Activated CD8-positive, alpha-beta memory T cell treated with anti-CD3 and anti-CD28 coated beads for 4 hours (primary cell): ENCODE data around the gene TMEM135.
"Not testable (repeated sequence)": the region's sequence is repeated elsewhere in the genome, so short reads cannot be mapped to it uniquely, and the experiment has no call there.

Source experiments
- DNase-seq, 2 donors: peaks; one replicate each; pipeline ENCODE4 v3.0.0-alpha.2; 2020; ENCODE audit warnings: low read depth in 2 of 2

Gene TMEM135

DNA sequence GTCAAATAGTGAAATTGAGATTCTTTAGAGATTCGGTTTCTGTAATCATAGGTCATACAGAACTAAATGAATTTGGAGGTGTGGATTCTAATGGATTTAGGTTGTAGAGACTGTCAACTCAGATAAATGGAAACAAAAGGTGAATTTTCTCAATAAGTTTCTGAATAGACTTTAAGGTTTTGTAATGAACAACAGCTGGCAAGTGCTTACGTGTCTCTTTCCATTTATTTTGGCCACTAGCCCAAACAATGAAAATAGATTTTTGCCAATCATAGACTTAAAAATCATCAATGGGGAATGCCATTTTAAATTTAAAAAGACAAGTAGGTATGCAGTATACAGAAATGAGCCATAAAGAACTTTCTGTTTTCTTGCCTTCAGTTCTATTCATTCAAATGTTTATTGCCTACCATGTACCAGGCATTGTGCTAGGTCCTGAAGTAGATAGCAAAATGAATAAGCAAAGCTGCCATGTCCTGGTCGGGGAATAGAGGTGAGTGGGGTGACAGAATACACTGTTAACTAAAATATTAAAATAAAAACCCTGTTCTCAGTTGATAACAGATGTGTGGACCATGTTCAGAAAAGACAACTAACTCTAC is 16.9 kb upstream of the TMEM135 start:
- no peak for DNase-seq

DNA sequence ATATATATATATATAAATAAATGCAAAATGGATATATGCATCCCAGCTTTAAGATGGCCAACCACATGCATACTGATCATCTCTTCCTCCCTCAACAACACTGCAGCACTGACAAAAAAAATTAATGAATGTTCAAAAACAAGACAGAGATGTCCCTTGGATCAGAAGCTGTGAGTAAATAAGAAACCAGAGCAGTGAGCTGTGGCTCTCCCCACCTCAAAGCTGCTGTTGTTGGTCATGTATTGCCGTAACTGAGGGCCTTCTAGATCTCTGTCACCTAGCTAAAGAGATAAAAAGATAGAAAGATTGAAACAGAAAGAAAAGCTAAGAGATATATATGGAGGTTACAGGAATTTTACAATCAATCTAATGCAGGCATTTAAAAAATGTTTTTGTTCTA is 15.5 kb upstream of the TMEM135 start:
- no peak for DNase-seq

DNA sequence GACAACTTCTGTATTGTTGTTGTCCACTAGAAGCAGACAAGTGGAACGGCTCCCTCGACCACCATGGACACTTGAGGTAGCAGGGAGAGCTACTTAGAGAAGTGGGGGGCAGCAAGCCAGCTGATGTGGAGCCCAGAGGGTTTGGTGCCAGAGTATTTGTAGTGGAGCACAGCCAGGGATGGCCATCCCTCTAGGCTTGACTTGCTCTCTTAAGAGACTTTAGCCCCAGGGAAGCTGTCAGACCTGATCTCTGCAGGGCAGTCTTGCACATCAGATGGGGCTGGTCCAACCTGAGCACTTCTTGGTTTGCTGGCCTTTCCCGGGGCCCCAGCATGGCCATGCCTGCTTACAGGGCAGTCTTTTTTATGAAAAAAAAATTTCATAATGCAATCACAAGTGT is 15.0 kb upstream of the TMEM135 start:
- DNase-seq, result no peak

DNA sequence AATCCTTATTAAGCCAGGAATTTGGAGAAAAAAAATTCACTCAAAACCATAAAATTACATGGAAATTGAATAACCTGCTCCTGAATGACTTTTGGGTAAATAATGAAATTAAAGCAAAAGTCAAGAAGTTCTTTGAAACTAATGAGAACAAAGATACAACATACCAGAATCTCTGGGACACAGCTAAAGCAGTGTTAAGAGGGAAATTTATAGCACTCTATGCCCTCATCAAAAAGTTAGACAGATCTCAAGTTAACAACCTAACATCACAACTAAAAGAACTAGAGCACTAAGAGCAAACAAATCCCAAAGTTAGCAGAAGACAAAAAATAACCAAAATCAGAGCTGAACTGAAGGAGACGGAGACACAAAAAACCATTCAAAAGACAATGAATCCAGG is 11.3 kb upstream of the TMEM135 start:
- DNase-seq, result not testable (repeated sequence)

- no peak for DNase-seq
Measured at GRCh38 chr11:87030458-87031054, 7.2 kb upstream of the TMEM135 start.

- no peak for DNase-seq
Measured at GRCh38 chr11:87031433-87032170, 6.1 kb upstream of the TMEM135 start.

GRCh38 chr11:87033561-87033960 is 4.2 kb upstream of the TMEM135 start:
- DNase-seq, result no peak

DNA sequence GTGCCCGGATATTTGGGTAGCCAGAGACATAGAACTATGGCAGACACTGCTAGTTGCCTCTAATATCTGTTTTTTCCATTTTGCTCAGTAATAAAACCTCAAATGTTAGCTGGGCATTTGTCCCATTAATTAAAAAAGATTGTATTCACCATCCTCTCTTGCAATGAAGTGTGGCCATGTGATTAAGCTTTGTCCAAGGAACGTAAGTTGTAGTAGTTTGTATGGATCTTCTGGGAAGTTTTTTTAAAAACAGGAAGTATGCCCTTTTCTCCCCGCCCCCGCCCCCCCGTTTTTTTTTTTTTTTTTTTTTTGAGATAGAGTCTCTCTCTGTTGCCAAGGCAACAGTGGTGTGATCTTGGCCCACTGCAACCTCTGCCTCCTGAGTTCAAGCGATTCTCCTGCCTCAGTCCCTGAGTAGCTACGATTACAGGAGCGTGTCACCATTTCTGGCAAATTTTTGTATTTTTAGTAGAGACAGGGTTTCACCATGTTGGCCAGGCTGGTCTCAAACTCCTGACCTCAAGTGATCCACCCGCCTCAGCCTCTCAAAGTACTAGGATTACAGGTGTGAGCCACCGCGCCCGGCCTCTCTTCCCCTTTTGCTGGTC is 1.7 kb upstream of the TMEM135 start:
- no peak for DNase-seq

- no peak for DNase-seq
Measured at GRCh38 chr11:87036756-87037449, 831 bp upstream of the TMEM135 start.

DNA sequence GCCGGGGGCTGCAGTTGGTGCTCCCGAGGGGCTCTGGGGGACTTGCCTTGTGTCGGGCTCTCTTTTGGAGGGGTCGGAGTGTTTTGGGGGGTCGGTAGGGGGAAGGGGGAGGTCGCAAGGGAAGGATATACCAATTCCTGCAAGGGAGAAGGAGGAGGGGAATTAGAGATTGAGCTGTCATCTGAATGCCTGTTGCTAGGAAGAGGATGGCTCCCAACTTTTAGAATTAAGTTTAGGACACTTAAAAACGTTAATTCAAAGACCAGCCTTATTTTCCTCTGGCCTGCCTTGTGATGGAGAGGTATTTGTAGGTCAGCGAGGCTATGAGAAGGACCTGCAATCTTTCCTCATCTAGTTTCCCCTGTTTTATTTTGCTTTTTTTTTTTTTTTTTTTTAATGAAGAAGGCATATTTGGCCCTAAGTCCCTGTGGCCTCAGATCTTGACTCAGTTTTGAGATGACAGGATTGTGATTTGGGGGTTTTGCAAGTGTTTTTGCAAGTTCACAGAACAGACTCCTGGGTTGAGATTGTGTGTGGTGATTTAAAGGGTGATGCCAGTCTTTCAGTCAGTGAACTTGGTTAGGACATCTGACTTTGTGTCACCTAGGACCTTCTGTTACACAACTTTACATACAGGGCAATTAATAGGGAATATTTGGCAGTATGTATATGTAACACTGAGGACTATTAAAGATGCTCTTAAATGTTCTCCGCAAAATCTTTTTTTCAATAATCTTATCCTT is 672 bp downstream of the TMEM135 start:
- DNase-seq, result no peak

- DNase-seq, result no peak
Measured at GRCh38 chr11:87039371-87039770, 1.6 kb downstream of the TMEM135 start.

- DNase-seq, result no peak
Measured at GRCh38 chr11:87043894-87044293, 6.2 kb downstream of the TMEM135 start.

GRCh38 chr11:87046824-87047223 is 9.1 kb downstream of the TMEM135 start:
- DNase-seq, result no peak

- no peak for DNase-seq
Measured at GRCh38 chr11:87056091-87056490, 18.4 kb downstream of the TMEM135 start.

- no peak for DNase-seq
Measured at GRCh38 chr11:87057749-87058148, 20.0 kb downstream of the TMEM135 start.

GRCh38 chr11:87059596-87060390 is 22.1 kb downstream of the TMEM135 start:
- DNase-seq, result no peak

DNA sequence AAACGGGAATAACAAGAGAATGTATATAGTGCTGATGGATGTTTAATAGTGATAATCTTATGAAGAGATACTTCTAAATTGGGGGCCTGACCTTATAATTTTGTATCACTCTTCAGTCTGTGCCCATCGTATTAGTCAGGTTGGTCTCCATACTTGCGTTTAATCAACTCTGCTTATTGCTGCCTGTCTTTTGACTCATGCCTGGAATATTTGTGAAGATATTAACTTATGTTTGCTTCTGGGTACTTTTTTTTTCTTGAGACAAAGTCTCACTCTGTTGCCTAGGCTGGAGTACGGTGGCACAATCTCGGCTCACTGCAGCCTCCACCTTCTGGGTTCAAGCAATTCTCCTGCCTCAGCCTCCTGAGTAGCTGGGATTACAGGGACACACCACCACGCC is 24.0 kb downstream of the TMEM135 start:
- DNase-seq, result no peak

- DNase-seq, result no peak
Measured at GRCh38 chr11:87063982-87064381, 26.2 kb downstream of the TMEM135 start.

DNA sequence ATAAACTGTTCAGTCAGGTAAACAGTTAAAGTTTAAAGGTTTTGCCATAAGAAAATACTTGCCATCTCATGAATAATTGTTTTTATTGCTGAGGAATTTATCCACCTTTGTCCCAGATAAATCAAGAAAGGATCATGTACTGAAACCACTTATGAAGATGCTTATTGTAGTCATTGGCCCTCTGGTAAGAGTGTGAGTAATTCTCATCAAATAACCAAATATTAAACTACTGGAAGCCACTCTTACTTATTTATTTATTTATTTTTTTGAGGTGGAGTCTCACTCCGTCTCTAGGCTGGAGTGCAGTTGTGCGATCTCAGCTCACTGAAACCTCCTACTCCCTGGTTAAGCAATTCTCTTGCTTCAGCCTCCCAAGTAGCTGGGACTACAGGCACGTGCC is 35.1 kb downstream of the TMEM135 start:
- DNase-seq, result no peak

DNA sequence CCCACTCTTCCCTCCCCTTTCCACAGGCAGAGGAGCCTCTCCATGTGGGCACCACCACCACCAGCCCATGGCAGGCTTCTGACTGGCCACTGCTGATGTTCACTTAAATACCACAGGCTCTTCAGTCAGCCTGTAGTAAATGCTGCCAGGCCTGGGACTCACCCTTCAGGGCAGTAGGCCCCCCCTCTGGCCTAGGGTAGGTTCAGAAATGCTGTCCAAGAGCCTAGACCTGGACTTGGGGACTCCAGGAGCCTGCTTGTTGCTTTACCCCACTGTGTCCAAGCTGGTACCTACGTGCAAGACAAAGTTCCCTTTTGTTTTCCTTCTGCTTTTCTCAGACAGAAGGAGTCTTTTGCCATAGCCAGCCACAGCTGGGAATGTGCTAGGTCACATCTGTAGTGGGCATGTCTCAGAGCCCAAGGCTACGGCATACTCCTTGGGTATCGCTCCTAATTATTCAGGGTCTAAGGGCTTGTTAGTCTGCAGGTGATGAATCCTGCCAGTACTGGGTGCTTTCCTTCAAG is 38.6 kb downstream of the TMEM135 start:
- no peak for DNase-seq
